HG02840 (cell line): Measurements from ENCODE around the gene MYRIP.

Experiments
- ATAC-seq: cut with Tn5 transposase; IDR thresholded peaks from one replicate; pipeline ENCODE4 v1.9.1; 2021; ENCODE audit warnings: mild to moderate bottlenecking, moderate library complexity, moderate number of reproducible peaks; ENCODE audit not compliant: unreplicated experiment, low FRiP score

Gene MYRIP

GRCh38 chr3:40304352-40304751, 494.9 kb downstream of the MYRIP start:
- no peak for ATAC-seq

GRCh38 chr3:40306336-40306735, 496.9 kb downstream of the MYRIP start:
- ATAC-seq = no peak

- ATAC-seq = no peak
Measured at GRCh38 chr3:40307176-40307575, 497.8 kb downstream of the MYRIP start.

GRCh38 chr3:40308725-40309417, 499.5 kb downstream of the MYRIP start:
- no peak for ATAC-seq

- peak; percentile 96 for ATAC-seq
Measured at GRCh38 chr3:40309418-40309924, 500.1 kb downstream of the MYRIP start, which contains the start of gene EIF1B. TSS of gene EIF1B (plus strand) at chr3:40309707. CDS start at chr3:40309942, 235 bp downstream.
